Measurements from ENCODE around the gene JHY. TPM values are rescaled to one million over a fixed set of nuclear protein-coding genes. Genes with fewer than 3 reads are reported as not detected.

Gene JHY
- total RNA-seq, 1 experiment from 2014 or later: 0.79 TPM

DNA sequence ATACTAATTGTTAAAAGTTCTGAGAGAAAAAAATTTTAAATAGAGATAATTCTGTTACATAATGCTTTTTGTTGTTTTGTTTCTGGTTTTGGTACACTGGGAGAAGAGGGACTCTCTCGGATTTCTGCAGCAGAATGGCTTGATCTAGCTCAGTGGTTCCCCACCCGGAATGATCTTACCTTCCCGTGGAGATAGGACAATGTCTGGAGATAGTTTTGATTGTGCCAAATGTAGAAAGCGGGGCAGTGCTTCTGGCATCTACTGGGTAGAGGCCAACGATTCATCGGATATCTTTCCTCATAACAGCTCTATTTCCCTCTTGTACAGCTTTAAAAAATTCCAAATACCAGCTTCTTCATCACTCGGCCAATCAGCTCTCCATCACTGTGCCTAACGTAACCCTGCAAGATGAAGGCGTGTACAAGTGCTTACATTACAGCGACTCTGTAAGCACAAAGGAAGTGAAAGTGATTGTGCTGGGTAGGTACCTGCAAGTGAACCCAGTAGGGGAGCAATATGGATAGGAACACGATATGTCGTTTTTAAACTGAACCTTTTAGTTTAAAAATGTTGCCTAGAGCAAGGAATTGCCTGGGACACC lies 31.1 kb upstream of the JHY start:
- Histone ChIP-seq H3K9me3 (ENCODE audit: control insufficient read depth, low read depth, low read length) (no peaks in the 10 kb centered on the region), H2BK12ac (ENCODE audit: insufficient read length, low read depth, low read length) (no peak overlapping the region), H3K27me3 (ENCODE audit: insufficient read depth, low read length) (no peaks in the 10 kb centered on the region), H3K4me1 (ENCODE audit: insufficient read depth, low read length) (peaks cover 5% of the 10 kb centered on the region), H2BK120ac (ENCODE audit: low read depth, low read length, poor library complexity, severe bottlenecking) (no peak overlapping the region), H4K20me1 (ENCODE audit: control insufficient read depth, insufficient read depth, insufficient read length) (no peaks in the 10 kb centered on the region), H2BK5ac (ENCODE audit: insufficient read length, low read length) (no peak overlapping the region), H2AK5ac (ENCODE audit: insufficient read length, low read length) (no peak overlapping the region), H4K8ac (replicated peaks; ENCODE audit: insufficient read length, low read depth, low read length) (no peak overlapping the region), H3K27ac (ENCODE audit: insufficient read length, low read depth, low read length) (no peak overlapping the region), H2BK15ac (ENCODE audit: low read depth, low read length) (no peak overlapping the region), H3K56ac (ENCODE audit: insufficient read length, low read depth, low read length) (no peak overlapping the region), H3K9ac (ENCODE audit: extremely low read depth, insufficient read length, low read length) (no peak overlapping the region), H3K4ac (ENCODE audit: low read depth, low read length) (no peak overlapping the region), H3K79me1 (ENCODE audit: insufficient read depth, low read depth, low read length, poor library complexity, severe bottlenecking) (no peaks in the 10 kb centered on the region), H3K14ac (ENCODE audit: insufficient read depth, low read length) (no peak overlapping the region), H3K79me2 (ENCODE audit: insufficient read depth, low read length) (no peaks in the 10 kb centered on the region), H3K23me2 (ENCODE audit: insufficient read length, low read depth, low read length, poor library complexity, severe bottlenecking) (no peaks in the 10 kb centered on the region), H2AFZ (ENCODE audit: low read length) (no peak overlapping the region), H2BK20ac (ENCODE audit: low read depth, low read length, poor library complexity, severe bottlenecking) (no peak overlapping the region), H3K23ac (ENCODE audit: insufficient read length, low read depth, low read length) (no peak overlapping the region), H4K91ac (ENCODE audit: insufficient read length, low read depth, low read length) (no peak overlapping the region), H3T11ph (ENCODE audit: low read length) (no peak overlapping the region), H3K18ac (ENCODE audit: insufficient read length, low read depth, low read length) (no peak overlapping the region), H3K4me2 (ENCODE audit: insufficient read depth, insufficient read length, low read length) (no peak overlapping the region), H4K5ac (ENCODE audit: insufficient read length, low read depth, low read length) (no peak overlapping the region)
- peaks cover 23 to 27% of the 10 kb centered on the region in 2 experiments for H3K4me1 Mint-ChIP-seq
- no peak for DNase-seq
- H3K36me3 Mint-ChIP-seq (ENCODE audit: insufficient read depth in 1 of 3, low read depth in 3 of 3): no peaks in the 10 kb centered on the region
- no CpG with 5 or more reads among the region's 12 CpGs for WGBS (ENCODE audit: extremely low coverage, insufficient read length, low lambda C conversion rate)
- no peak overlapping the region for H3K4me3 Mint-ChIP-seq
- no peaks in the 10 kb centered on the region for H3K9me3 Mint-ChIP-seq
- TF ChIP-seq, protein P1, sequence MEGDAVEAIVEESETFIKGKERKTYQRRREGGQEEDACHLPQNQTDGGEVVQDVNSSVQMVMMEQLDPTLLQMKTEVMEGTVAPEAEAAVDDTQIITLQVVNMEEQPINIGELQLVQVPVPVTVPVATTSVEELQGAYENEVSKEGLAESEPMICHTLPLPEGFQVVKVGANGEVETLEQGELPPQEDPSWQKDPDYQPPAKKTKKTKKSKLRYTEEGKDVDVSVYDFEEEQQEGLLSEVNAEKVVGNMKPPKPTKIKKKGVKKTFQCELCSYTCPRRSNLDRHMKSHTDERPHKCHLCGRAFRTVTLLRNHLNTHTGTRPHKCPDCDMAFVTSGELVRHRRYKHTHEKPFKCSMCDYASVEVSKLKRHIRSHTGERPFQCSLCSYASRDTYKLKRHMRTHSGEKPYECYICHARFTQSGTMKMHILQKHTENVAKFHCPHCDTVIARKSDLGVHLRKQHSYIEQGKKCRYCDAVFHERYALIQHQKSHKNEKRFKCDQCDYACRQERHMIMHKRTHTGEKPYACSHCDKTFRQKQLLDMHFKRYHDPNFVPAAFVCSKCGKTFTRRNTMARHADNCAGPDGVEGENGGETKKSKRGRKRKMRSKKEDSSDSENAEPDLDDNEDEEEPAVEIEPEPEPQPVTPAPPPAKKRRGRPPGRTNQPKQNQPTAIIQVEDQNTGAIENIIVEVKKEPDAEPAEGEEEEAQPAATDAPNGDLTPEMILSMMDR (conservative IDR thresholded peaks at IDR 0.05): no peak
- H3K27me3 Mint-ChIP-seq (ENCODE audit: low read depth): no peaks in the 10 kb centered on the region
- H3K27ac Mint-ChIP-seq: no peak overlapping the region
